Measurements from ENCODE around the gene OAF.

- TF ChIP-seq POLR2A (IDR thresholded peaks at IDR 0.05): no peak
- TF ChIP-seq, protein P1, sequence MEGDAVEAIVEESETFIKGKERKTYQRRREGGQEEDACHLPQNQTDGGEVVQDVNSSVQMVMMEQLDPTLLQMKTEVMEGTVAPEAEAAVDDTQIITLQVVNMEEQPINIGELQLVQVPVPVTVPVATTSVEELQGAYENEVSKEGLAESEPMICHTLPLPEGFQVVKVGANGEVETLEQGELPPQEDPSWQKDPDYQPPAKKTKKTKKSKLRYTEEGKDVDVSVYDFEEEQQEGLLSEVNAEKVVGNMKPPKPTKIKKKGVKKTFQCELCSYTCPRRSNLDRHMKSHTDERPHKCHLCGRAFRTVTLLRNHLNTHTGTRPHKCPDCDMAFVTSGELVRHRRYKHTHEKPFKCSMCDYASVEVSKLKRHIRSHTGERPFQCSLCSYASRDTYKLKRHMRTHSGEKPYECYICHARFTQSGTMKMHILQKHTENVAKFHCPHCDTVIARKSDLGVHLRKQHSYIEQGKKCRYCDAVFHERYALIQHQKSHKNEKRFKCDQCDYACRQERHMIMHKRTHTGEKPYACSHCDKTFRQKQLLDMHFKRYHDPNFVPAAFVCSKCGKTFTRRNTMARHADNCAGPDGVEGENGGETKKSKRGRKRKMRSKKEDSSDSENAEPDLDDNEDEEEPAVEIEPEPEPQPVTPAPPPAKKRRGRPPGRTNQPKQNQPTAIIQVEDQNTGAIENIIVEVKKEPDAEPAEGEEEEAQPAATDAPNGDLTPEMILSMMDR (IDR thresholded peaks at IDR 0.05): no peak
Measured at GRCh38 chr11:120268686-120269085, 57.9 kb downstream of the OAF start.
